Measurements from ENCODE around the gene MLANA. TPM values are rescaled to one million over a fixed set of nuclear protein-coding genes. Genes with fewer than 3 reads are reported as not detected.

The MLANA gene
- total RNA-seq, 1 donor: not detected

DNA sequence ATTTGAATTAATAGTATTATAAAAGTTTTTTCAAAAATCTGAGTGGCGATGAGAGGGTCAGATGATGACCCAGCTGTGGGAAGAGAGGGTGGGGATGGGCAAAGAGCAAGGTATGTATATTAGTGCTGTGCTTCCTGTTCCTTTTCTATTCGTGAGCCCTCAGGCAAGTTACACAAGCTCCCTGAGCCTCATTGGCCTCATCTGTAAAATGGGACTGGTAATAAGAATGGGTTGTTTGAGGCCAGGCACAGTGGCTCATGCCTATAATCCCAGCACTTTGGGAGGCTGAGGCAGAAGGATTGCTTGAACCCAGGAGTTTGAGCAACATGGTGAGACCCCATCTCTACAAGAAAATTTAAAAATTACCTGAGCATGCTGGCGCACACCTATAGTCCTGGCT lies 24.0 kb upstream of the MLANA start:
- DNase-seq (ENCODE audit: low read depth): no peak
- TF ChIP-seq, protein P1, sequence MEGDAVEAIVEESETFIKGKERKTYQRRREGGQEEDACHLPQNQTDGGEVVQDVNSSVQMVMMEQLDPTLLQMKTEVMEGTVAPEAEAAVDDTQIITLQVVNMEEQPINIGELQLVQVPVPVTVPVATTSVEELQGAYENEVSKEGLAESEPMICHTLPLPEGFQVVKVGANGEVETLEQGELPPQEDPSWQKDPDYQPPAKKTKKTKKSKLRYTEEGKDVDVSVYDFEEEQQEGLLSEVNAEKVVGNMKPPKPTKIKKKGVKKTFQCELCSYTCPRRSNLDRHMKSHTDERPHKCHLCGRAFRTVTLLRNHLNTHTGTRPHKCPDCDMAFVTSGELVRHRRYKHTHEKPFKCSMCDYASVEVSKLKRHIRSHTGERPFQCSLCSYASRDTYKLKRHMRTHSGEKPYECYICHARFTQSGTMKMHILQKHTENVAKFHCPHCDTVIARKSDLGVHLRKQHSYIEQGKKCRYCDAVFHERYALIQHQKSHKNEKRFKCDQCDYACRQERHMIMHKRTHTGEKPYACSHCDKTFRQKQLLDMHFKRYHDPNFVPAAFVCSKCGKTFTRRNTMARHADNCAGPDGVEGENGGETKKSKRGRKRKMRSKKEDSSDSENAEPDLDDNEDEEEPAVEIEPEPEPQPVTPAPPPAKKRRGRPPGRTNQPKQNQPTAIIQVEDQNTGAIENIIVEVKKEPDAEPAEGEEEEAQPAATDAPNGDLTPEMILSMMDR (IDR thresholded peaks at IDR 0.05; ENCODE audit: insufficient read depth, low read length): no peak
- H3K4me3 ChIP-seq (ENCODE audit: low read depth, low read length): no peak overlapping the region

DNA sequence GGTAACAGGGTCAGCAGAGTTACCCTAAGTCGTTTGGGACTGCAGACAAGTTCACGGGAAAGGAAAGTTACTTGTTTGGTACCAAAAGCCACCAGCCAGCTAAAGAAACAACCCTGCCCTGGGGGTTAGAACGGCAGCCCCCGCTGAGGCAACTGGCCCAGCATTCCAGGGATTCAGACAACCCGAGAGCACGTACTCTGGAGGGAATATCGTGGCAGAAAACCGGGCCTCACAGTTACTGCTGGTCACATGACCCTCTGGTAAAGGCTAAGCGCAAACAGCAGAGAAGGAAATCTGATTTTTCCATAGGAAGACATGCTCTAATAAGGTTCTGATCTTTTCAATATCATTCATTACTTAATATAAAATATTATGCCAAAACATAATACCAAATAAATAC lies 22.5 kb upstream of the MLANA start:
- TF ChIP-seq, protein P1 (IDR thresholded peaks at IDR 0.05; ENCODE audit: insufficient read depth, low read length): no peak

DNA sequence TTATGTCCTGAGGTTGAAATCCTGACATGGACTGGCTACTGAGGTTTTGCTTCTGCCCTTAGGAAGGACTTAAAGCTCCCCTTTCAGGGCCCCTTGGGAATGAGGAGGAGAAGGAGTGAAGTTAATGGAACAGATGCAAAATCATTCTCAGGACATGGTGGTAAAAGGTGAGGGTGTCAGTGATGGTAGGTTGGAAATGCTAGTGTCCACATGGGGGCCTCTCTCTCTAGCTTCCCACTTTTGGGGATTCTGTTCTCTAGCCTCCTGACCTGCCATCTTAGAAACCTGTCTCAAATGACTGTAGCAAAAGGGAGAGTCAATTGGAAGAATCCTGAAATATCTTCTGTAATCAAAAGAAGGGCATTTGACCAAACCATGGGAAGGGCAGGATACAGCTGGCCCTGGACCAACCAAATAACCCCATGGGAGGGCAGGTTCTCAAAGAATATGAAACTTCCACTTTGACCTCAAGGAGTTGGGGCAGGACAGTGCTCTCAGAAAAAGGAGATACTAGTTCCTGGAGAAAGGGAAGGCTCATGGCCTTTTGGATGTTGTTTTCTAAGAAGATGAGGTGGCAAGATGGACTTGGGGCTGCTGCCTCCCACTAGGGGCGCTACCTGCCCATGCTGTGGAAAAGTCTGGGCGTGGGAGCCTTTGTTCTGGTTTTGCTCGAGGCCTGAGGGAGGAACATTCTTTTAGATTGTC lies 21.2 kb upstream of the MLANA start:
- DNase-seq (ENCODE audit: low read depth): no peak
- no peak overlapping the region for H3K4me3 ChIP-seq (ENCODE audit: low read depth, low read length)
- TF ChIP-seq, protein P1 (IDR thresholded peaks at IDR 0.05; ENCODE audit: insufficient read depth, low read length): peak; percentile 19

More for the DNA sequence above, 22.5 kb upstream of the MLANA start:
- DNase-seq (ENCODE audit: low read depth): no peak
- no peak overlapping the region for H3K4me3 ChIP-seq (ENCODE audit: low read depth, low read length)

DNA sequence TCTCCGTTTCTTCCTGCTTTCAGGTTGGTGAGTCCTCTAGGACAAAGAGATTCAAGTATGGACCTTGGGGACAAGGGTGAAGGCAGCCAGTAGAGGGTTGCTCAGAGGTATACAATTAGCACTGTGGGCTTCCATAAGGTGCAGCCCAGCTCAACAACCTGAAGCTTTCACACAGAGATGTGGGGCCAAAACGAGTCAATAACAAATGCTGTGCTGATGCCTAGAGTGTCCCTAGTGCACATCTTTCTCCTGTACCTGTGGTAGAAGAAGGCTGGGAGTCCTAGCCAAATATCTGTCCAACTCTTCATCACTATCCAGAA lies 20.7 kb upstream of the MLANA start:
- H3K4me3 ChIP-seq (ENCODE audit: low read depth, low read length): no peak overlapping the region
- TF ChIP-seq, protein P1 (IDR thresholded peaks at IDR 0.05; ENCODE audit: insufficient read depth, low read length): no peak
- no peak for DNase-seq (ENCODE audit: low read depth)

DNA sequence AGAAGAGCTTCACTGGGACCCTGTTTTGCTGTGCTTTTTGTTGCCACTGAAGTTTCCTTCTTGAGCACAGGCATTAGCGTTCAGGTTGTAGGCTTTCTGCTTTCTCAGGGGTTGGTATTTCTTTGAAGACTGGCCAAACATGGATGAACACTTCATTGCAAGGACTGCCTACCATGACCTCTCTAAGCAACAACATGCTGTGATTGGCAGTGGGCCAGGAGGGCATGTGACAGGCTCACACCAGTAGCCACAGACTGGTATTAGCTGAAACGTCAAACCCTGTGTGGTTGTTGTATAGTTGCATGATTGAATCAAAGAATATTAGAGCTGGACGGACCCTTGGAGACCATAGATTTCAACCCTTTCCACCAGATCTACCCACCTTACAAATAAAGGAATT lies 20.0 kb upstream of the MLANA start:
- no peak overlapping the region for H3K4me3 ChIP-seq (ENCODE audit: low read depth, low read length)
- TF ChIP-seq, protein P1 (IDR thresholded peaks at IDR 0.05; ENCODE audit: insufficient read depth, low read length): no peak
- DNase-seq (ENCODE audit: low read depth): no peak

DNA sequence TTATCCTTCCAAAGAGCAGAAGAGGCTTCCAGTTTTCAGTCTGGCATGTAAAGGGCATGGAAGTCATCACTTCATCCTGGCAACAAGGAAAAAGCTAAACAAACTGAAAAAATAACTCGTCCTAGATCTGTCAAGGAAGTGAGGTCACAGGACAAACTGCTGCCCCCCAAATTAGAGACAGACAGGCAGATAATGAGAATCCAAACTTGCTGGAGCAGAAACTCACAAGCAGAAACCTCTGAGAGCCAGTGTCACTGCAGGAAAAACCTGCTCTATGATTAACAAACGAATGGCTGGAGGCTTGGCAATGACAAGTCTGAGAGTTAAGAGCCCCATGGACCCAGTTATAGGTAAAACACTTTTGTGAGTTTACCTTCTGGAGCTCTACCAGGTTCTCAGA lies 18.9 kb upstream of the MLANA start:
- no peak overlapping the region for H3K4me3 ChIP-seq (ENCODE audit: low read depth, low read length)
- TF ChIP-seq, protein P1 (IDR thresholded peaks at IDR 0.05; ENCODE audit: insufficient read depth, low read length): no peak
- no peak for DNase-seq (ENCODE audit: low read depth)

DNA sequence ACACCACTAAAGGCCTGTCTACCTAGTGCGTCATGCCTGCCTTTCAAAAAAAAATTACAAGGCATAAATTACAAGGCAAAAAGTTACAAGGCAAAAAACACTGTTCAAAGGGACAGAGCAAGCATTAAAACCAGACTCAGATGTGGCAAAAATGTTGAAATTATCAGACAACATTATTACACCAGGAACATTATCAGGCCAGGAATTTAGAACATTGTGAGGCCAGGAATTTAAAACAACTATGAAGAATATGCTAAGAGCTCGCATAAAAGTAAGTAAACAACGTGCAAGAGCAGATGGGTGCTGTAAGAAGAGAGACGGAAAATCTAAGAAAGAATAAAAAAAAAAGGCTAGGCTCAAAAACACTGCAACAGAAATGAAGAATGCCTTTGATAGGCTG lies 18.2 kb upstream of the MLANA start:
- TF ChIP-seq, protein P1 (IDR thresholded peaks at IDR 0.05; ENCODE audit: insufficient read depth, low read length): no peak
- peak; percentile 11 for DNase-seq (ENCODE audit: low read depth)
- H3K4me3 ChIP-seq (ENCODE audit: low read depth, low read length): no peak overlapping the region
